K562 (cell line): ENCODE data around the gene SPRY2.

Source experiments
- FOXM1 ChIP-seq, 2 experiments: fragments of 450-650 bp in 1 of 2; sonication (generic) in 1 of 2; formaldehyde crosslinking in 1 of 2; IDR thresholded peaks; 2 replicates each; pipeline versions ENCODE4 v1.6.1 to v1.9.0; 2017 to 2022; ENCODE audit warnings: low read depth in 2 of 2, mild to moderate bottlenecking in 2 of 2, missing genetic modification reagents in 1 of 2, moderate library complexity in 1 of 2
- SRF ChIP-seq, 2 experiments: fragments of 250-450, 450-650 bp in 1 of 2; sonication (Bioruptor Pico) in 1 of 2; sonication (generic) in 1 of 2; formaldehyde crosslinking; IDR thresholded peaks; 2 replicates each; pipeline versions ENCODE4 v1.5.0 to v1.5.1; 2020 to 2022; ENCODE audit warnings: mild to moderate bottlenecking in 1 of 2, missing genetic modification reagents in 1 of 2
- ZEB2 ChIP-seq: fragments of 450-650 bp; IDR thresholded peaks from 2 replicates; pipeline ENCODE4 v1.6.1; 2016

- no peak for TF ChIP-seq FOXM1 (IDR thresholded peaks at IDR 0.05; ENCODE audit: low read depth)
- TF ChIP-seq FOXM1 (CRISPR knock-in tag; IDR thresholded peaks at IDR 0.05; ENCODE audit: low read depth): no peak
- TF ChIP-seq SRF (CRISPR knock-in tag; IDR thresholded peaks at IDR 0.05): no peak
- no peak for TF ChIP-seq ZEB2
Observed at GRCh38 chr13:80309926-80310325, 31.0 kb downstream of the SPRY2 start.
